ENCODE data around the gene BICD2.

GRCh38 chr9:92666236-92666635, 98.4 kb downstream of the BICD2 start:
- TF ChIP-seq CTCF (IDR thresholded peaks at IDR 0.05; ENCODE audit: insufficient read depth, low read length, poor library complexity, severe bottlenecking) (no peak), EZH2phosphoT487 (conservative IDR thresholded peaks at IDR 0.05; ENCODE audit: low read length) (no peak)
